IPS DF 6.9 (cell line): ENCODE results near the gene ZNF853.
"Not testable (repeated sequence)": the region's sequence is repeated elsewhere in the genome, so short reads cannot be mapped to it uniquely, and the experiment has no call there.

ENCODE experiments used
- DNase-seq: peaks from one replicate; pipeline ENCODE4 v3.0.0-alpha.2; 2013; ENCODE audit warnings: low read depth, low spot score
- H3K27ac ChIP-seq: one replicate; pipeline ENCODE4 v1.5.1; 2013; ENCODE audit warnings: low read length, control low read depth
- H3K27me3 ChIP-seq: 2 replicates; pipeline ENCODE4 v1.6.1; 2013; ENCODE audit warnings: mild to moderate bottlenecking, low read length; ENCODE audit not compliant: control insufficient read depth, insufficient read depth
- H3K36me3 ChIP-seq: 2 replicates; pipeline ENCODE4 v1.6.1; 2013; ENCODE audit warnings: low read length; ENCODE audit not compliant: control insufficient read depth, insufficient read depth
- H3K4me1 ChIP-seq: 2 replicates; pipeline ENCODE4 v1.6.1; 2013; ENCODE audit warnings: low read length; ENCODE audit not compliant: control insufficient read depth, insufficient read depth
- H3K4me3 ChIP-seq: 2 replicates; pipeline ENCODE4 v1.5.1; 2013; ENCODE audit warnings: mild to moderate bottlenecking, low read length
- H3K9me3 ChIP-seq: 2 replicates; pipeline ENCODE4 v1.6.1; 2013; ENCODE audit warnings: low read length, inconsistent platforms; ENCODE audit not compliant: control insufficient read depth, insufficient read depth
- WGBS: extraction: QIAGEN DNeasy Blood & Tissue Kit; methylation state at CpG from one replicate; pipeline ENCODE4 v1.1.7; 2013; ENCODE audit warnings: mixed read lengths, missing lambda C conversion rate; ENCODE audit not compliant: insufficient read length, insufficient coverage; 5-methylcytosine and 5-hydroxymethylcytosine counted together

The ZNF853 gene

DNA sequence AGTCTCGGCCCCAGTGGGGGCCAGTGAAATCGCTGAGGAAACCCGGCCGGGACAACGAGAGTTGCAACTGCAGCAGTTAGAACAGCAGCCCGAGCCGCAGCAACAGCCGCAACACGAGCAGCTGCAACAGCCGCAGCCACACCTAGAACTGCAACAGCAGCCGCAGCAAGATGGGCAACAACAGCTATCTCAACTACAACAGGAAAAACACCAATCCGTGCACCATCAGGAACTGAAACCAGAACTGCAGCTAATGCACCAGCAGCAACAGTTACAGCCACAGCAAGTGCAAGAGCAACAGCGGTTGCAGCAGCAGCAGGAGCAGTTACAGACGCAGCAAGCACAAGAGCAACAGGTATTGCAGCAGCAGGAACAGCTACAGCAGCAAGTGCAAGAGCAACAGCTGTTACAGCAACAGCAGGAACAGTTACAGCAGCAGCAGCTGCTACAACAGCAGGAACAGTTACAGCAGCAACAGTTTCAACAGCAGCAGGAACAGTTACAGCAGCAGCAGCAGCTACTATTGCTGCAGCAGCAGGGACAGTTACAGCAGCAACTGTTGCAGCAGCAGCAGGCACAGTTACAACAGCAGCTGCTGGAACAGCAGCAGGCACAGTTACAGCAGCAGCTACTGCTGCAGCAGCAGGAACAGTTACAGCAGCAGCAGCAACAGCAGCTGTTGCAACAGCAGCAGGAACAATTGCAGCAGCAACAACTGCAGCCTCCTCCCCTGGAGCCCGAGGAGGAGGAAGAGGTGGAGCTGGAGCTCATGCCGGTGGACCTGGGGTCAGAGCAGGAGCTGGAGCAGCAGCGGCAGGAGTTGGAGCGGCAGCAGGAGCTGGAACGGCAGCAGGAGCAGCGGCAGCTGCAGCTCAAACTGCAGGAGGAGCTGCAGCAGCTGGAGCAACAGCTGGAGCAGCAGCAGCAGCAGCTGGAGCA, 6.1 kb downstream of the ZNF853 start:
- no CpG with 5 or more reads among the region's 20 CpGs for WGBS
- Histone ChIP-seq H3K27me3 (no peaks in the 10 kb centered on the region), H3K9me3 (no peaks in the 10 kb centered on the region), H3K36me3 (peaks cover 18% of the 10 kb centered on the region), H3K4me1 (no peaks in the 10 kb centered on the region), H3K4me3 (no peak overlapping the region), H3K27ac (no peak overlapping the region)
- DNase-seq: no peak

DNA sequence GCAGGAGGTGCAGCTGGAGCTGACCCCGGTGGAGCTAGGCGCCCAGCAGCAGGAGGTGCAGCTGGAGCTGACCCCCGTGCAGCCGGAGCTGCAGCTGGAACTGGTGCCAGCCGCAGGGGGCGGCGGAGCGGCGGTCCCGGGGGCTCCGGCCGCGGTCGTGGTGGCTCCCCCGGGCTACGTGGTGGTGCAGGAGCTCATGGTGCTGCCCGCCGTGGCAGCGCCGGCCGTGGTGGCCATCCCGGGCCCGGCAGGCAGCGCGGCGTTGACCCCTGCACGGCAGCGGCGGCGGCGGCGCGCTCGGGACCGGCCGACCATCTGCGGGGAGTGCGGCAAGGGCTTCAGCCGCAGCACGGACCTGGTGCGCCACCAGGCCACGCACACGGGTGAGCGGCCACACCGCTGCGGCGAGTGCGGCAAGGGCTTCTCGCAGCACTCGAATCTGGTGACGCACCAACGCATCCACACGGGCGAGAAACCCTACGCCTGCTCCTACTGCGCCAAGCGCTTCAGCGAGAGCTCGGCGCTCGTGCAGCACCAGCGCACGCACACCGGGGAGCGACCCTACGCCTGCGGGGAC, 6.8 kb downstream of the ZNF853 start:
- no peak for DNase-seq
- H3K4me1 ChIP-seq: no peaks in the 10 kb centered on the region
- H3K9me3 ChIP-seq: no peaks in the 10 kb centered on the region
- no peak overlapping the region for H3K4me3 ChIP-seq
- no peaks in the 10 kb centered on the region for H3K27me3 ChIP-seq
- no peak overlapping the region for H3K27ac ChIP-seq
- WGBS: no CpG with 5 or more reads among the region's 67 CpGs
- H3K36me3 ChIP-seq: peaks cover 18% of the 10 kb centered on the region

DNA sequence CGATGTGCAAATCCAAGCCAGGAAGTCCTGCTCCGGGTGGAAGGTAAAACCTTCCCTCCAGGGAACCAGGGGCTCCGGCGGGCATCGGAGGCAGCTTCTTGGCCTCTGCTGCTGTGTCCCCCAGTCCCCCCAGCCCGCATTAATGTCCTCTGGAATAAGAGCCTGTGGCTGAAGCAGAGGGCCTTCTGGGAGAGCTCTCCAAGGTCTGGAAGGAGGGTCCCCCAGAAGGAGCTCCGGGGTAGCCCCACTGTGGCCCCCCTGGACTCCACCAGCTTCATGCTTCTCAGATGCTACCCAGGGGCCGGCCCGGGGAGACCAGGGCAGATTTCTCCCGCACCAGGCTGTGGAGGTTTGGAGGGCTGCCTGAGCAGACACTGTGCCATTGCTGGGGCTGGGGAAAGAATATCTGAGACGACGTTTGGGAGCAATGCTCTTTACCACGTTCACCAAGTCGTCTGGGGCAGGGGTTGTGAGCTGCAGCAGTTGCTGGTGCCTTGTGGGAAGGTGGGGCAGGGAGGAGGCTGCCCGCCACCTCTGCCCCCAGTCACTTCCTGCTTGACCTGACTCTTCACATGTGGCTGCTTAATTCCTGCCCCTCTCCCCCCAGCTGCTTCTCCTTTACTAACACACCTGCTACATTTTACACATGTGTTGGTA, 8.3 kb downstream of the ZNF853 start:
- Histone ChIP-seq H3K9me3 (no peaks in the 10 kb centered on the region), H3K4me3 (no peak overlapping the region), H3K27ac (no peak overlapping the region), H3K4me1 (no peaks in the 10 kb centered on the region), H3K27me3 (no peaks in the 10 kb centered on the region), H3K36me3 (peaks cover 18% of the 10 kb centered on the region)
- DNase-seq: no peak
- no CpG with 5 or more reads among the region's 15 CpGs for WGBS

DNA sequence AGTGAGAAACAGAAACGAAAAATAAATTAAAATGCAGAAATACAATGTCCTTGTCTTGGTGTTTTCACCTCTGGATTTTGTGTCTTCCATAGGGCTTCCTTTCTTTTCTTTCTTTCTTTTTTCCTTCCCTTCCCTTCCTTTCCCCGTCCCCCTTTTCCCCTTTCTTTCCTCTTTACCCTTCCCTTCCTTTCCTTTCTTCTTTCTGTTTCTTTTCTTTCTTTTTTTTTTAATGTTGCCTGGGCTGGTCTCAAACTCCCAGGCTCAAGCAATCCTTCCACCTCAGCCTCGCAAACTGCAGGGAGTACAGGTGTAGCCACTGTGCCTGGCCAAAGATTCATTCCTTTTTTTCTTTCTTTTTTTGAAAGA, 8.8 kb downstream of the ZNF853 start:
- DNase-seq: no peak
- WGBS: no CpG with 5 or more reads among the region's 3 CpGs
- Histone ChIP-seq H3K4me3 (no peak overlapping the region), H3K4me1 (no peaks in the 10 kb centered on the region), H3K9me3 (no peaks in the 10 kb centered on the region), H3K27me3 (no peaks in the 10 kb centered on the region), H3K27ac (no peak overlapping the region), H3K36me3 (peaks cover 18% of the 10 kb centered on the region)

DNA sequence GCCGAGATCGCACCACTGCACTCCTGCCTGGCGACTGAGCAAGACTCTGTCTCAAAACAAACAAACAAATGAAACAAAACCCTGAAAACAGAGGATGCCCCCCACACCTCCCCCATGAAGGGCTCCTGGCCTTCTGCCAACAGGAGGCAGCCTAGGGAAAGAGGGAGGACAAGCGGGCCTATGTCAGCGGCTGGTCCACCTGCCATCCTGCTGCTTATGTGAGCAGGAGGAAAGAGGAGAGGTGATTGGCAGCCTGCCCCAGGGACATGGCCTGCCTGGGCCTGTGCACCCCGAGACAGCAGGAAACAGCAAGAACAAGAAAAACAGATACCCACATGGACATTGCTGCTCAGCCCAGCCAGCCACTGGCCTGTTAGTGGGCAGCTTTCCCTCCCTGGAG, 12.6 kb downstream of the ZNF853 start:
- Histone ChIP-seq H3K4me3 (no peak overlapping the region), H3K9me3 (no peaks in the 10 kb centered on the region), H3K27me3 (no peaks in the 10 kb centered on the region), H3K27ac (no peak overlapping the region), H3K36me3 (no peaks in the 10 kb centered on the region; the same call in 1 of the 2 replicates), H3K4me1 (no peaks in the 10 kb centered on the region)
- WGBS: no CpG with 5 or more reads among the region's 6 CpGs
- no peak for DNase-seq

DNA sequence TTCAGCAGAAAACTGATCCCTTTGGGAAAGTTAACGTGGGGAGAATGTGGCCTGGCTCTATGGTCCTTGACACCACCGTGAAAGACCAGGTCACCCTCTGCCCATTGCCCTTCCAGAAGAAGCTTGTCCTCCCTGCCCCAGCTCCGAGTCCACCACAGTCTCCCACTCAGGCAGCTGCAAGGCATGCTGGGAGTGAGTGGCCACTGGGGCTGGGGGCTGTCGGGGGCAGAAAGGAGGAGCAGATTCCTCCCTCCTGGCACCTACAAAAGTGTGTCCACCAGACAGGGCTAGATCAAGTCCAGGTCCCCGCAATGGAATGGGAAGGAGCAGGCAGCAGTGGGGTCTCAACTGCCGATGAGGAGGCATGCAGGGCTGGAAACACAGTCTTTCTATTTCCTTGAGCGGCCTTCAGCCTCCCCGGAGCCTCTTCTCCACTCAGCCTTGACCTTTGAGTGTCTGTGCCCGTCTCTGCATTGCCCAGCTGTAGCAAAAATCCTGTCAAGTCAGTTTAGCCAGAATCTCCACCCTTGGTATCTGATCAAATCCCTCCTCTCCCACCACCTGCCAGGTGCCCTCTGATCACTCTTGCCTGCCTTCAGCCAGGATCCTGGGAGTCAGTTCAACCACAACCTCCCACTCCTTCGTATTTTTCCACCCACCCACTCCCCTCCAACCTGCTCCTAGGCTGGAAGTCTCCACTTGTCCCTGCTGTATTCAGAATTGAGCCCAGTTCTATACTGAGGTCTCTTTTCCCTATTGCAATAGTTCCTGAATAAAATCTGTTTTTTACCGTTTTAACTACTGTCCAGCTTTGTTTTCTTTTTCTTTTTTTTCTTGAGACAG, 14.8 kb downstream of the ZNF853 start:
- Histone ChIP-seq H3K27me3 (no peaks in the 10 kb centered on the region), H3K4me1 (no peaks in the 10 kb centered on the region), H3K9me3 (no peaks in the 10 kb centered on the region), H3K36me3 (no peaks in the 10 kb centered on the region), H3K4me3 (no peak overlapping the region), H3K27ac (no peak overlapping the region)
- DNase-seq: no peak
- WGBS: no CpG with 5 or more reads among the region's 11 CpGs

DNA sequence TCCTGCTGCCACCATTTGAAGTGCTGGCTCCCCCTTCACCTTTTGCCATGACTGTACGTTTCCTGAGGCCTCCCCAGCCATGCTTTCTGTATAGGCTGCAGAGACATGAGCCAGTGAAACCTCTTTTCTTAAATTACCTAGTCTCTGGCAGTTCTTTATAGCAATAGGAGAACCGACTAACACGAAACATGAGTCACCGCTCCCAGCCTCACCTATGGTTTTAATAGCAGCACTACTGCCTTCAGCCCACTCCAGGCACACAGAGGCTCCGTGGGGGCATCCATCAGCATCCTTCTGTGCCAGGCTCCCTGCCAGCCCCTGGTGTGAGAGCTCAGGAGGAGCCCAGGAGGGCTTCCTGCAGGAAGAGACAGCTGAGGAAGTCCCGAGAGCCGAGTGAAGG, 16.2 kb downstream of the ZNF853 start:
- no peak overlapping the region for H3K4me3 ChIP-seq
- no CpG with 5 or more reads among the region's 7 CpGs for WGBS
- H3K9me3 ChIP-seq: no peaks in the 10 kb centered on the region
- no peaks in the 10 kb centered on the region for H3K36me3 ChIP-seq
- no peaks in the 10 kb centered on the region for H3K4me1 ChIP-seq
- no peak overlapping the region for H3K27ac ChIP-seq
- H3K27me3 ChIP-seq: no peaks in the 10 kb centered on the region
- DNase-seq: no peak

DNA sequence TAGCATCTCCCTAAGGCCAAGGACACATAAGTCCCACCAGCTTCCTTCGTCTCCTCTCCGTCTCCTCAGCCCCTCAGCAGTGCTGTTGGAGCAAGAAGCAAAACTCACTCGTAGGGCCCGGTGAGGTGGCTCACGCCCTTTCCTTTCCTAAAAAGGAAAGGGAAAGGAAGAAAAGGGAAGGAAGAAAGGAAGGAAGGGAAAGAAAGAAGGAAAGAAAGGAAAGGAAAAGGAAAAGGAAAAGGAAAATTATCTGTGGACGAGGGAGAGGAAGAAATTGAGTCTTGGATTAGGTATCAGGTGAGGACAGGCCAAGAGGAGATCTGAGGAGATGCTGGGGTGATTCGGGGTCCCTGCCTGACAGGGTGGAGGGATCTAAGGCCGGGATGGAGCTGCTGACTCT, 18.6 kb downstream of the ZNF853 start:
- DNase-seq: no peak
- no peaks in the 10 kb centered on the region for H3K27me3 ChIP-seq
- no CpG with 5 or more reads among the region's 8 CpGs for WGBS
- no peaks in the 10 kb centered on the region for H3K36me3 ChIP-seq
- no peak overlapping the region for H3K27ac ChIP-seq
- H3K4me3 ChIP-seq: no peak overlapping the region
- 0 out of 2 replicates have a peak, but pooled peaks cover 2% of the 10 kb centered on the region for H3K4me1 ChIP-seq
- no peaks in the 10 kb centered on the region for H3K9me3 ChIP-seq

DNA sequence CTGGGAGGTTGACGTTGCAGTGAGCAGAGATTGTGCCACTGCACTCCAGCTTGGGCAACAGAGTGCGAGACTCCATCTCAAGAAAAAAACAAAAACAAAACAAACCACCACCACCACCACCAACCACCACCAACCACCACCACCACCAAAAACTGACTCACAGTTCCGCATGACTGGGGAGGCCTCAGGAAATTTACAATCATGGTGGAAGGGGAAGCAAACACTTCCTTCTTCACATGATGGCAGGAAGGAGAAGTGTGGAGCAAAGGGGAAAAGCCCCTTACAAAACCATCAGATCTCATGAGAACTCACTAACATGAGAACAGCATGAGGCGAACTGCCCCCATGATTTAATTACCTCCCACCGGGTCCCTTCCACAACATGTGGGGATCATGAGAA, 19.6 kb downstream of the ZNF853 start:
- not testable (repeated sequence) for H3K4me3 ChIP-seq, DNase-seq, H3K9me3 ChIP-seq, H3K27me3 ChIP-seq, H3K36me3 ChIP-seq, H3K27ac ChIP-seq, H3K4me1 ChIP-seq
- WGBS: no CpG with 5 or more reads among the region's 5 CpGs
